Measurements from ENCODE around the gene KHDC1L. TPM values are rescaled to one million over a fixed set of nuclear protein-coding genes. Genes with fewer than 3 reads are reported as not detected.
"Not testable (repeated sequence)": the region's sequence is repeated elsewhere in the genome, so short reads cannot be mapped to it uniquely, and the experiment has no call there.

The KHDC1L gene, protein sequence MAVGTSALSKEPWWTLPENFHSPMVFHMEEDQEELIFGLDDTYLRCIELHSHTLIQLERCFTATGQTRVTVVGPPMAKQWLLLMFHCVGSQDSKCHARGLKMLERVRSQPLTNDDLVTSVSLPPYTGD
- not detected in 2 replicates for total RNA-seq (2014; rRNA removed; shearing (Covaris generic))
- polyA plus RNA-seq (2015; cell fraction: cytosol; rRNA removed): not detected in 2 replicates
- not detected in 2 replicates for polyA plus RNA-seq (2015; cell fraction: nucleus; rRNA removed)

DNA sequence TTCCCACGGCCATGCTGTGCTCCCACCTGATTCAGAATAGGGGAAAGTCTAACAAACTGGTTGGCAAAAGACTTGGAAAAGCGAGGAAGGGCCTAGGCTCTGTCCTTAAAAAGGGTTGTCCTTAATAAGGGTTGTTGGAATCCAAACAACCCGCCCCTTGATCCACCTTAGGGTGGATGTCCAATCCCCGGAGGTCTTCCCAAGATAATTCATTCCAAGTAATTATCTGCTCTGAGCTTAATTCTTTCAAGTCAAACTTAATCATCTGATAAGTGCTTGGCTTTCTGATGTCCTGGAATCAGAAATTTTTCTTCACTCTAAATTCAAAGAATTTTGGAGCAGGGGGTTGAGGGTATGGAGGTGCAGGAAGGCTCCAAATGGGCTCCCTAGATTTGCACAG, at the start of gene KHDC1L:
KHDC1L (minus strand) TSS at position 101 of the 400 bp plus-strand sequence; CDS start at position 13, 88 bp downstream.
- DNase-seq (ENCODE audit: low read depth): no peak

DNA sequence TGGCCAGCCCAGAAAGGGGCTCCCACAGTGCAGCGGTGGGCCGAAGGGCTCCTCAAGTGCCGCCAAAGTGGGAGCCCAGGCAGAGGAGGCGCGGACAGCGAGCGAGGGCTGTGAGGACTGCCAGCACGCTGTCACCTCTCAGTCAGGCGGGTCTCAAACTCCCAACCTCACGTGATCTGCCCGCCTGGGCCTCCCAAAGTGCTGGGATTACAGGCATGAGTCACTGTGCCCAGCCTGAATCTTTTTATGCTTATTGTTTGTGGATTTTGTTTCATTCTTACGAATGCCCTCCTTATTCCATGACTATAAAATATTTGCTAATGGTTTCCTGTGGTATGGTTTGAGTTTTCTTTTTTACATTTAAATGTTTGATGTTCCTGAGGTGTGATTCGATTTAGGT, 44.0 kb upstream of the KHDC1L start:
- DNase-seq (ENCODE audit: low read depth): not testable (repeated sequence)

DNA sequence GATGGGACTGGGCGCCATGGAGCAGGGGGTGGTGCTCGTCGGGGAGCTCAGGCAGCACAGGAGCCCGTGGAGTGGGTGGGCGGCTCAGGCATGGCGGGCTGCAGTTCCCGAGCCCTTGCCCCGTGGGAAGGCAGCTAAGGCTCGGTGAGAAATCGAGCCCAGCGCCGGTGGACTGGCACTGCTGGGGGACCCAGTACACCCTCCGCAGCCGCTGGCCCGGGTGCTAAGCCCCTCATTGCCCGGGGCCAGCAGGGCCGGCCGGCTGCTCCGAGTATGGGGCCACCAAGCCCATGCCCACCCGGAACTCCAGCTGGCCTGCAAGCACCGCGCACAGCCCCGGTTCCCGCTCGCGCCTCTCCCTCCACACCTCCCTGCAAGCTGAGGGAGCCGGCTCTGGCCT, 43.6 kb upstream of the KHDC1L start:
- DNase-seq (ENCODE audit: low read depth): not testable (repeated sequence)

DNA sequence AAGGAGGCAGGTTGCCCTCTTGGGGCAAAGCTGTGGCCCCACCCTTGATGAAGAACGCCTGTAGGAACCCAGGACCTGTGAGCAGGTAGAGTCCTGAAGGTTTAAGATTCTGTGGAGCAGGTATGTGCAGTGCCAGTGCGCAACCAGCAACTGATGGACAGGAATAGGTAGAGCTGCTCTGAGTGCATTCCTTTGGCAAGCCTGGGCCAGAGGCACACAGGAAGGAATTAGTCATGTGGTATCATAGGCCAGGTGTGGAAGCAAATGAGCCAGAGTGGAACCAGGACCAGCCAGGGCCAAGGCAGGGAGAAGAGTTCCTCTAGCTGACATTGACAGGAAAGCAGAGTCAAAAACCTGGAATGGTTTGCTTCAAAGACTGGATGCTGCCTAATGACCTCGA, 39.1 kb upstream of the KHDC1L start:
- DNase-seq (ENCODE audit: low read depth): no peak

DNA sequence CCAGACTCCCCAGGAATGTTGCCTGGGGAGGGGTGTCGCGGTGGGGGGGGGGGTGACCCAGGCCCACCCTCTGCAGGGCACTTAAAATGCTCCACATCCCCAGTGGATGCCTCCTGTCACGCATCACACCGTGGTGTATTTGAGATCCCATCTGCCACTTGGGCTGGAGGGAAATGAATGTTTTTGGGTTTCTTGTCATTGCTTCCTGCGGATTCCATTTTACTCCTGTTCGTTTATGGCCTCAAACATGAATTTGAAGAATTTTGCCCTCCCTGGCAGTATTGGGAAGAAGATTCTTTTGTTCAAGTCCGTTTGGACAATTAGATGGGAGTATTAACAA, 38.2 kb upstream of the KHDC1L start:
- no peak for DNase-seq (ENCODE audit: low read depth)

DNA sequence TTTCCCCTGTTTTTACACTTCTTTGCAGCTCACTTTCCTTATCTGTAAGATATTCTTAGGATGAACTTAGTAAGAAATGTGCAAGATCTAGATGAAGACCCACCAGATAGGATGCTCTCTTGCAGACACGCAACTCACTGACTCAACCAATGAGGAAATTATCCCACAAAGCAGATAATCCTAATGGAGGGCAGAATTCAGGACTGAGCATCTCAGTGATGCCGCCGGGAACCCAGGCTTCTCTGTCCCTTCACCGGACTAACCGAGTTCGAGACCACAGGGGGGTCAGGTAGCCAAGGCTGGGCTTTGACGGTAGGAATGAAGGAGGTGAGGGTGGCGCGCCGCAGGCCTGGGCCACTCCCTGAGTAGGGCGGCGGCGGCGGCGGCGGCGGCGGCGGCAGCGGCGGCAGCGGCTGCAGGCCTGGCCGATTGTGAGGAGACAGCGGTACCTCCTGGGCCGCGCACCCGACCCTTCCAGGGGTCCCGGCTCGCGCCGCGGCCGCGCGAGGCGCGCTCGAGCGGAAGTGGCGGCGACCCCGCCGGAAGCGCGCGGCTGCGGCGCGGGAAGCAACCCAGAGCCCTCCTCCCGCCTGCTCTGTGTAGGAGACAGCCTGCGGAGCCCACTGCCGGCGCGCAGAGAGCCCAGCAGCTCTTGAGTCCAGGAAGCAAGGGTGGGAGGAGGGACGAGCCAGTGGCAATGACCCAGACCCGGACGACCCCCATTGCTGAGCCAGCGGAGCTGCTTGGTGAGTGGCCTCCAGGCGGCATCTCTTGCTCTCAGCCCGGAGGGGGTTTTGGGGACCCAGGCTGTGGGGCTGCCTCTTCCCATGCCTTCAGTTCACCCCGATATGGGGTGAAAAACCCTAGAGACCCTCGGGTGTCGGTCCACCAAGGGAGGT, 37.6 kb upstream of the KHDC1L start, which contains the start of gene KHDC1:
KHDC1 (minus strand) TSS at position 526 of the 899 bp plus-strand sequence. CDS start 20,679 bp downstream, outside the sequence.
- DNase-seq (ENCODE audit: low read depth): peak; percentile 61

DNA sequence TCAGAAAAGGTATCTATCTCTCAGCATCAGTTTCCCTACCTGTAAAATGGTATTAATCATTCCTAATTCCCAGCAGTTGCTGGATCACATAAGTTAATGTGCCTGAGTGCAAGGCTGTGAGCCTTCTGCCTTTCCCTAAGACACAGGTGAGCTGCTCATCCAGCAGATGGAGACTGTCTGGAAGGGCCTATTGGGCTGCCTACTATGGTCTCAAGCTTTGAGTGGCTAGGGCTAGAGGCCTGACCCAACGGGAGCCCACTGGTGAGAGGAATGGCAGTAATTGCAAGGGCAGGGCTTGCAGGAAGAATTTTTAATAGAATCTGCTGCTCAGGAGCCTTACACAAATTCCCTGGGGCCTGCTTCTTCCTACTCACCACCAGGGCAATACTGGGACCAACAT, 33.4 kb upstream of the KHDC1L start:
- no peak for DNase-seq (ENCODE audit: low read depth)

DNA sequence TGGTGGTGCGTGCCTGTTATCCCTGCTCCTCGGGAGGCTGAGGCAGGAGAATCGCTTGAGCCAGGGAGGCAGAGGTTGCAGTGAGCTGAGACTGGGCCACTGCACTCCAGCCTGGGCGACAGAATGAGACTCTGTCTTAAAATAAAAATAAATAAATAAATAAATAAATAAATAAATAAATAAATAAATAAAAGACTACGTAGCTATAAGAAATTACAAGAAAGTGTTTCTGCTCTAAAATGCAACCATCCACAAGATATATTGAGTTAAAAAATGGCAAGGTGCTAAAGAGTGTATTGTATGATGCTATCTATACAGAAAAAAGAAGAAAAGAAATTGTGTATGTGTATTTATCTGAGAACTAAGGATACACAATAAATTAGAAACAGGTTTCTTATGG, 29.0 kb upstream of the KHDC1L start:
- DNase-seq (ENCODE audit: low read depth): not testable (repeated sequence)

DNA sequence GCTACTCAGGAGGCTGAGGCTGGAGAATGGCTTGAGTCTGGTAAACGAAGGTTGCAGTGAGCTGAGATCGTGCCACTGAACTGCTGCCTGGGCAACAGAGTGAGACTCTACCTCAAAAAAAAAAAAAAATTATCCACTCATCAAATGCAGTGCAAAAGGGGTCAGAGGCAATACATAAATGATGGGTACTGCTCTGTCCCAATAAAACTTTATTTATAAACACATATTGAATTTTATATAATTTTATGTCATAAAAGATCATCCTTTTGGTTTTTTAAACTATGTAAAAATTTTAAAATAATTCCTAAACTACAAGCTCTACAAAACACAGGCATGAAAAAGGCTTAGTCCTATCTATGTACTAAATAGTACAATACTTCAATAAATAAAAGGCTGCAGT, 27.4 kb upstream of the KHDC1L start:
- no peak for DNase-seq (ENCODE audit: low read depth)

DNA sequence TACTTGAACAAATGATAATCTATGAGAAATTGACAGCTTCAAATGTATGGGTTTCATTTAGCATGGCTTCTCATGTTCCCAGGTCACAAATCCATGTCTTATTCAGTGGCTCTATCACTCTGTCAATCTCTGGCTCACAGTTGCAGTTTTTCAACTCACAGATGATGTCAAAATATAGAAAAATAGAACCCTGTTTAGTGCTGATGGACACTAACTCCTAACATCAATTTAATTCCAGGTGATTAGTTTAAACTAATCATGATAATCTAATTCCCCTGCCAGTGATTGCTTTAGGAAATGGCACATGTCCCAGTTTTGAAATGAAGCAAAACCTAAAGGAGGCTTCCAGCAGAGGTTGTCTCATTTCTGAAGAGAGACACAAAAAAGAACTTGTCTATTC, 24.7 kb upstream of the KHDC1L start:
- DNase-seq (ENCODE audit: low read depth): no peak

DNA sequence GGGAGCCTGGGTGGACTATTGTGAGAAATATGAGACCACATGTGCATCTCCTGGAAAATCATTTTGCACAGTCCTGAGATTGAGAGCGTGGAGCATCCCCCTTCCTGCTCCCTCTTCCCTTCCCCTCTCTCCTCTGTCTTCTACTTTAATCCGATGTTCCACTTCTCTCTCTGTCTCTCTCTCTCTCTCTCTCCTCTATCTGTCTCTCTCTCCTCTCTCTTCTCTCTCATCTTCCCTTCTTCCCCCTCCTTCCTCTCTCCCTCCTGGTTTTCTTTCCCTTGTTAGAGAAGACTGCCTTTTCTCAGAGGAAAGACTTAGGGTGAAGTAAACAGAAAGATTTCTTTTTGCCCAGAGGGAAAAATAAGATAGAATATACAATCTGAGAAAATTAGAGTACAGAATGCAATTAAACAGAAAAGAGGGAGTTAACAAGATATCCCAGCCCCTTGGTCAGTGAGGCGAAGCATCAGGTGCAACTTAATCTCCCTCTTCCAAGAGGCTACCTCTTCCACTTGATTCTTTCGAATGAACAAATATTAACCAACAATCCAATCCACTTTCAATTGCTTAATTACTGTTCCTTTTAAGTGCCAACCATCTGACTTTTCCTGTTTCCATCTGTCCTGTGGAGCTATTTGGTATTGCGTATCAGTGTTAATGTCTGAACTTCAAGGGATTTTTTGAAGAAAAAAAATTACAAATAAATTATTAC, 23.1 kb upstream of the KHDC1L start:
- no peak for DNase-seq (ENCODE audit: low read depth)

DNA sequence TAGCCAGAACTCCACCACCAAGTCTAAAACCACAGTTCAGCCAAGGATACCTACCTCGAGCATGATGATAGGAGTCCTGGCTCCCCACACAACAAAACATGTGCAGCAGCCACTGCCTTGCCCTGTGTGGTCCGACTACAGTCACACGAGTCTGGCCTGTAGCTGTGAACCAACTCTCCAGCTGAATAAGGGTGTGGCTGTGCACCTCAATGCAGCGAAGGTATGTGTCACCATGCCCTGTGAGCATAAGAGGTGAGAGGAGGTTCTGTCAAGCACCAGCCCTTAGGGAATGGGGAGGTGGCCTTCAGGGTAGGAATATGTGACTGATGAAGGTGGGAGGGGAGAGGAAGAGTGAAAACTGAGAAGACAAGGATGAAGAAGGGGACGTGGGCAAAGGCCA, 16.7 kb upstream of the KHDC1L start:
- no peak for DNase-seq (ENCODE audit: low read depth)

DNA sequence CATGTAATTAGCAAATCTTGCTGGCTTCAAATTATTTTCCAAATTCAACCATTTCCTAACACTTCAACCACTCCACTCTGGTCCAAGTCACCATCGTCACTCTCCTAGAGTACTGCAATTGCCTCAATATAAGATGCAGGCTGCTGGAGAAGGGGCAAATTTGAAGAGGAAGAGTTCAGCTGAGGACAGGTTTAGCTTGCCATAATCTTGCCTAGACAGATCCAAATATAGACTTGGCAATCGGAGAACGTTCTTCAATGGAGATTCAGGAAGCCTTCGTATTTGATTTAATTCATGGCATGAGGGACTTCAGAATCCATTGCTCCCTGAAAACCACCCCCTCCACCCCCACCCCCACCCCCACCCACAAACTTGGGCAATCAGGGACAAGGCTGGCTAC, 15.4 kb upstream of the KHDC1L start:
- DNase-seq (ENCODE audit: low read depth): no peak

DNA sequence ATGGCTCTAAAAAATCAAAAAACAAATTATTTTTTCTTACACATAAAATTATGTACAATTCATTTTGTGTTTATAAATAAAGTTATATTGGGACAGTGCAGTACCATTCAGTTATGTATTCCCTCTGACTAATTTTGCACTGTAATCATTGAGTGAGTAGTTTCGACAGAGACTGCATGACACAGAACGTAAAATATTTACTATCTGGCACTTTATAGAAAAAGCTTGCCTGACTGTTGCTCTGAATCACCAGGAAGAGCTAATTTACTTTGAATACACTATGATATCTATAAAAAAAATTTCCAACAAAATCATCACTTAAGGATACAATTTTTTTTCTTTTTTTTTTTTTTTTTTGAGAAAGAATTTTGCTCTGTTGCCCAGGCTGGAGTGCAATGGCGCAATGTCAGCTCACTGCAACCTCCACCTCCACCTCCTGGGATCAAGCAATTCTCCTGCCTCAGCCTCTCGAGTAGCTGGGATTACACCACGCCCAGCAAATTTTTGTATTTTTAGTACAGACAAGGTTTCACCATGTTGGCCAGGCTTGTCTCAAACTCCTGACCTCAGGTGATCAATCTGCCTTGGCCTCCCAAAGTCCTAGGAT, 11.0 kb upstream of the KHDC1L start:
- peak; percentile 63 for DNase-seq (ENCODE audit: low read depth)

DNA sequence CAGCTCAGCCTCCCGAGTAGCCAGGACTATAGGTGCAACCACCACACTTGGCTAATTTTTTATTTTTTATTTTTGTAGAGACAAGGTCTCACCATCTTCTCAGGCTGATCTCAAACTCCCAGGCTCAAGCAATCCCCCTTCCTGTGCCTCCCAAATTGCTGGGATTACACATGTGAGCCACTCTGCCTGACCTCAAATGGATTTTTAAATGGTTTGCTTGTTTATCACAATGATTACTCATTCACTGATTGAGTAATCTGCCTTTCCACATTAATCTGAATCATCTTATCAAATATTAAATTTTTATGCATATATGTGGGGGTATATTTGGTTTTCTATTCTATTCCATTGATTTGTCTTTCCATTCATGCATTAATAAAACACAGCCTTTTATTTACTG, 9.4 kb upstream of the KHDC1L start:
- DNase-seq (ENCODE audit: low read depth): peak; percentile 39

DNA sequence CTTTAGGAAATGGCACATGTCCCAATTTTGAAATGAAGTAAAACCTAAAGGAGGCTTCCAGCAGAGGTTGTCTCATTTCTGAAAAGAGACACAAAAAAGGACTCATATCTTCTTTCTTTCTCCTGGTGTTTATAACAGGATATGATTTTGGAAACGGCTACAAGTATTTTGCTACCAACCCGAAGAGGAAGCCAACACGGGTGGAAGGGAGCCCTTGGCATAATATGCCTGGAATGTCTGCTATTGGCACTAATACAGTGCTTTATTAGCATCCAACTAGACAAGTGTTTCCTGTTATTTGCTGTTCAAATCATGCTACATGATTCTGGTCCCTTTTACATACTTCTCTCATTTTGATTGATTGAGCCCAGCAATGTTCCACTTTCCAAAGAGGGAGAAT, 8.7 kb upstream of the KHDC1L start:
- DNase-seq (ENCODE audit: low read depth): not testable (repeated sequence)

DNA sequence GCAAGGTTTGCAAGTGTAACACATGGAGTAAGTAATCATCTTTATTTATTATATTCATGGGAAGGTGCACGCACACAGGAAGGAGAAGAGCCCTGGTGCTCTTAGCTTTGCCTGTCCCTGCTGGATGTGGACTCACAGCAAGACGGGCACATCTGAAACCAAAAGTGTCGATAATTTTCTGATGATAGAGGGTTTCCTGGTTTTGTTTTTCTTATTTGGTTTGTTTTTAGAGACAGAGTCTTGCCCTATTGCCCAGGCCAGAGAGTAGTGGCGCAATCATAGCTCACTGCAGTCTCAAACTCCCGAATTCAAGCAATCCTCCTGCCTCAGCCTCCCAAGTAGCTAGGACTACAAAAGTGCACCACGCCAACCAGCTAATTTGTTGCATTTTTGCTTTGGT, 7.8 kb upstream of the KHDC1L start:
- no peak for DNase-seq (ENCODE audit: low read depth)

DNA sequence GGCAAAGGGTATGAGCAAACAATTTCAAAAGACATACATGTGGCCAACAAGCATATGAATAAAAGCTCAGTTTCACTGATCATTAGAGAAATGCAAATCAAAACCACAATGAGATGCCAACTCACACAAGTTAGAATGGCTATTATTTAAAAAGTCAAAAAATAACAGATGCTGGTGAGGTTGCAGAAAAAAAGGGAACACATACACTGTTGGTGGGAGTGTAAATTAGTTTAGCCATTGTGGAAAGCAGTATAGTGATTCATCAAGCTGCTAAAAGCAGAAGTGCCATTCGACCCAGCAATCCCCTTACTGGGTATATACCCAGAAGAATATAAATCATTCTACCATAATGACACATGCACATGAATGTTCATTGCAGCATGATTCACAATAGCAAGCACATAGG, 6.7 kb upstream of the KHDC1L start:
- DNase-seq (ENCODE audit: low read depth): no peak

DNA sequence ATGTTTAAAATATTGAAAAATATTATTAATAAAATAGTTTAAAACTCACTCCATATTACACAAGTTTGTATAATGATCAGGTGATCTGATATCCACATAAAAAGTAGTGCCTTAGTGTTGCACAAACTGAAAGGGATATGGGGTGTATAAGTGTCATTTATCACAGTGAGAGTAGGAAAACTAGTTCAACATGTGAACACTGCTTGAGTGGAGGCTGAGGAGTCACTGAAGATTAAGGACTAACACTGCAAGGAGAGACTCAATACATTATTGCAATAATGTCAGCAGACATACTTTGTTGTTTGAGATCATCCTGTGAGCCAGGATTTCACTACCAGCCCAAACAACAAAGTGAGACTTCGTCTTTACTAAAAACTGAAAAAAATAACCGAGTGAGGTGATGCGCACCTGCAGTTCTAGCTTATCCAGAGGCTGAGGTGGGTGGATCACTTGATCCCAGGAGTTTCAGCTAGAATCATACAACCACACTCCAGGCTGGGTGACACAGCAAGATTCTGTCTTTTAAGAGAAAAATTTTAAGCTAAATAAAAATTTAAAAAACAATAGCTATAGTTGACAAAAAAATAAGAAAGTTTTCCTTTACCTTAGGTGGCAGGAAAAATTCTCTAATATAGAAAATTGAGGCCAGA, 2.4 kb upstream of the KHDC1L start:
- no peak for DNase-seq (ENCODE audit: low read depth)

DNA sequence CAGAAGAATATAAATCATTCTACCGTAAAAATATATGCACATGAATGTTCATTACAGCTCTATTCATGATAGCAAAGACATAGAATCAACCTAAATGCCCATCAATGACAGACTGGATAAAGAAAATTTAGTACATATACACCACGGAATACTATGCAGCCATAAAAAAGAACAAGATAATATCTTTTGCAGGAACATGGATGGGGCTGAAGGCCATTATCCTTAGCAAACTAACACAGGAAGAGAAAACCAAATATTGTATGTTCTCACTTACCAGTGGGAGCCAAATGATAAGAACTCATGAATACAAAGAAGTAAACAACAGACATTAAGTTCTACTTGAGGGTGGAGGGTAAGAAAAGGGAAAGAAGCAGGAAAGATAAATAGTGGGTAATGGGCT, 8.4 kb downstream of the KHDC1L start:
- no peak for DNase-seq (ENCODE audit: low read depth)

DNA sequence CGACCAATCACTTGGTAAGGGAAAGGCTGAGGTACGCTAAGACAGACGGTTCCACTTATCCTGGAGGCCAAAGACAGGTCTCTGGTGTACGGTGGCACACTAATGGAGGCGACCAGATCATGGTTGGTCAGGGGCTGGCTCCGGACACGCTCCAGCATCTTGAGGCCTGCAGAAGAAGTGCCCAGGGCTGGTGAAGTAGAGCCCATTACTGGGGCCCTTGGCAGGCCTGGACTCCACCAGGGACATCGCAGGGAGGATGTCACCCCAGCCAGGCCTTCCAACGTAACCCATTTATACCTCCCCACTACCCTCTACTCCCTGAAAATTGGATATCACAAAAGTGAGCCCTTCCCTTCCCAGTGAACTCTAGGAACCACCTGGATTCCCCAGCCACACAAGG, 16.2 kb downstream of the KHDC1L start:
- no peak for DNase-seq (ENCODE audit: low read depth)

All from HT1080 (cell line).